Rectal smooth muscle tissue (tissue), 1 donor: ENCODE data around the gene OGFR.

ENCODE experiments used
- H3K27ac ChIP-seq: one replicate; pipeline ENCODE4 v1.7.0; 2013; ENCODE audit warnings: low read depth, low read length, inconsistent platforms
- H3K27me3 ChIP-seq: one replicate; pipeline ENCODE4 v1.7.0; 2013; ENCODE audit warnings: low read length; ENCODE audit not compliant: control insufficient read depth, insufficient read depth
- H3K36me3 ChIP-seq: one replicate; pipeline ENCODE4 v1.7.0; 2013; ENCODE audit warnings: low read length; ENCODE audit not compliant: control insufficient read depth, insufficient read depth
- H3K4me1 ChIP-seq: one replicate; pipeline ENCODE4 v1.7.0; 2013; ENCODE audit warnings: low read length; ENCODE audit not compliant: control insufficient read depth, insufficient read depth
- H3K4me3 ChIP-seq: one replicate; pipeline ENCODE4 v1.7.0; 2013; ENCODE audit warnings: low read length
- H3K9ac ChIP-seq: one replicate; pipeline ENCODE4 v1.7.0; 2013; ENCODE audit warnings: low read length

Gene OGFR, protein sequence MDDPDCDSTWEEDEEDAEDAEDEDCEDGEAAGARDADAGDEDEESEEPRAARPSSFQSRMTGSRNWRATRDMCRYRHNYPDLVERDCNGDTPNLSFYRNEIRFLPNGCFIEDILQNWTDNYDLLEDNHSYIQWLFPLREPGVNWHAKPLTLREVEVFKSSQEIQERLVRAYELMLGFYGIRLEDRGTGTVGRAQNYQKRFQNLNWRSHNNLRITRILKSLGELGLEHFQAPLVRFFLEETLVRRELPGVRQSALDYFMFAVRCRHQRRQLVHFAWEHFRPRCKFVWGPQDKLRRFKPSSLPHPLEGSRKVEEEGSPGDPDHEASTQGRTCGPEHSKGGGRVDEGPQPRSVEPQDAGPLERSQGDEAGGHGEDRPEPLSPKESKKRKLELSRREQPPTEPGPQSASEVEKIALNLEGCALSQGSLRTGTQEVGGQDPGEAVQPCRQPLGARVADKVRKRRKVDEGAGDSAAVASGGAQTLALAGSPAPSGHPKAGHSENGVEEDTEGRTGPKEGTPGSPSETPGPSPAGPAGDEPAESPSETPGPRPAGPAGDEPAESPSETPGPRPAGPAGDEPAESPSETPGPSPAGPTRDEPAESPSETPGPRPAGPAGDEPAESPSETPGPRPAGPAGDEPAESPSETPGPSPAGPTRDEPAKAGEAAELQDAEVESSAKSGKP

DNA sequence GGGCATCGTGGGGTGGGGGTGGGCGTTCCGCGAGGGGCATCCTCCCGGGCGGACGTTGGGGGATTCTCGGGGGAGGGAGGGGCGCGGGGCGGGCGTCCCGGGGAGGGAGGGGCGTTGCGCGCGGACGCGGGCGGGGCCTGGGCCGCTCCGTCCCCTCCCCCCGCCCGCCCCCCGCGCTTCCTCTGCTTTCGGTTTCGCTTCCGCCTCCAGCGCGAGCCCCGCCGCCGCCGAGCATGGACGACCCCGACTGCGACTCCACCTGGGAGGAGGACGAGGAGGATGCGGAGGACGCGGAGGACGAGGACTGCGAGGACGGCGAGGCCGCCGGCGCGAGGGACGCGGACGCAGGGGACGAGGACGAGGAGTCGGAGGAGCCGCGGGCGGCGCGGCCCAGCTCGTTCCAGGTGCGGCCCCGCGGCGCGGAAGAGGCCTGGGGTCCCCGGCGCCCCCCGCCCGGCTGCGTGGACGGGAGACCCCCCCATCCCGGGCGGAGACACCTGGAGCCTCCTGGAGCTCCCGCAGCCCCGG lies at the start of gene OGFR:
Gene OGFR (plus strand): TSS at position 209 of the 528 bp plus-strand sequence. CDS start 25 bp downstream, at position 234.
- peaks cover 22% of the 10 kb centered on the region for H3K36me3 ChIP-seq

DNA sequence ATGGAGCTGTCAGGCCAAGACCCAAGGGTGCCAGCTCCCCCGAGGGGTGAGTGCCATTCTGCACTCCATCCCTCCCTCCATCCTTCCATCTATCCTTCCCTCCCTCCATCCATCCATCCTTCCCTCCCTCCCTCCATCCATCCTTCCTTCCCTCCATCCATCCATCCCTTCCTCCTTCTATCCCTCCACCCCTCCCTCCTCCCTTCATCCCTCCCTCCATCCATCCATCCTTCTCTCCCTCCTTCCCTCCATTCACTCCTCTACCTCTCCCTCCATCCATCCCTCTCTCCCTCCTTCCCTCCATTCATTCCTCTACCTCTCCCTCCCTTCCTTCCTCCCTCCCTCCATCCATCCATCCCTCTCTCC lies 49.7 kb upstream of the OGFR start:
- no peak overlapping the region for H3K4me3 ChIP-seq
- H3K9ac ChIP-seq = no peak overlapping the region
- no peaks in the 10 kb centered on the region for H3K27me3 ChIP-seq
- peaks cover 17% of the 10 kb centered on the region for H3K4me1 ChIP-seq
- H3K27ac ChIP-seq = no peak overlapping the region
- H3K36me3 ChIP-seq = no peaks in the 10 kb centered on the region

More for the DNA sequence above, at the start of gene OGFR:
- Histone ChIP-seq H3K27ac (peak within 1 kb of the TSS; percentile 80), H3K4me3 (peak within 1 kb of the TSS; percentile 90), H3K9ac (peak within 1 kb of the TSS; percentile 78), H3K4me1 (peaks cover 6% of the 10 kb centered on the region), H3K27me3 (no peaks in the 10 kb centered on the region)

DNA sequence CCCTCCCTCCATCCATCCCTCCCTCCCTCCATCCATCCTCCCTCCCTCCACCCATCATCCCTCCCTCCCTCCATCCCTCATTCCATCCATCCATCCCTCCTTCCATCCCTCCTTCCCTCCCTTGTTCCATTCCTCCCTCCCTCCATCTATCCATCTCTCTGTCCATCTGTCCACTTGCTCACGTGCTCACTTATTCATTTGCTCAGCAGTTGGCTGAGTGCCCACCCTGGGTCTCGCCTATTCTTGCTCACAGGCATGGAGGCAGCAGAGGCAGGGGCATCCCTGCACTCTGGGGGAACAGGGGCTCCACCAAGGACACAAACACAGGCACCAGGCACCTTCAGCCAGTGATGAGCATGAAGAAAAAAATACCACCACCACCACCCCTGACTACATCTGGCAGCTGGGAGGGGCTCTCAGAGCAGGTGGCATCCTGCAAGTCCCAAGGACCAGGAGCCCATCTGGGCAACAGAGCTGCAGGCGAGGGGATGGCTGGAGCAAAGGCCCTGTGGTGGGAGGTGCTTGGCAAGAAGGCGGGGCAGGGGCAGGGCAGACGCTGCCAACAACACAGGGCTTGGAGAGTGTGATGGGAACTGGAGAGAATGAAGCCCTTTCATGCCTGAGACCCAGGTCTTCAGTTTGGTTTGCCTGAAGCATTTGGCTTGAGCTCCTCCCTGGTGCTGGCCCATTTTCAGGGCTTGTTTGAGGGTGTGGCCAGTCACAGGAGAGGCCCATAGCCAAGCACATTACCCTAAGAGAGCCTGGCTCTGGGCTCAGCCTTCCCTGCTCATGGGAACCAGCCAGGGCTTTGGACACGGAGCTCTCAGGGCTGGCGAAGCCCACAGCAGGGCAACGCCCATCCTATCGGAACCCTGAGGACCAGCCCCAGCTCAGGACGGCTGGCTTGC lies 48.6 kb upstream of the OGFR start:
- no peaks in the 10 kb centered on the region for H3K27me3 ChIP-seq
- H3K27ac ChIP-seq = no peak overlapping the region
- H3K4me1 ChIP-seq = peaks cover 22% of the 10 kb centered on the region
- no peak overlapping the region for H3K4me3 ChIP-seq
- H3K9ac ChIP-seq = no peak overlapping the region
- no peaks in the 10 kb centered on the region for H3K36me3 ChIP-seq

DNA sequence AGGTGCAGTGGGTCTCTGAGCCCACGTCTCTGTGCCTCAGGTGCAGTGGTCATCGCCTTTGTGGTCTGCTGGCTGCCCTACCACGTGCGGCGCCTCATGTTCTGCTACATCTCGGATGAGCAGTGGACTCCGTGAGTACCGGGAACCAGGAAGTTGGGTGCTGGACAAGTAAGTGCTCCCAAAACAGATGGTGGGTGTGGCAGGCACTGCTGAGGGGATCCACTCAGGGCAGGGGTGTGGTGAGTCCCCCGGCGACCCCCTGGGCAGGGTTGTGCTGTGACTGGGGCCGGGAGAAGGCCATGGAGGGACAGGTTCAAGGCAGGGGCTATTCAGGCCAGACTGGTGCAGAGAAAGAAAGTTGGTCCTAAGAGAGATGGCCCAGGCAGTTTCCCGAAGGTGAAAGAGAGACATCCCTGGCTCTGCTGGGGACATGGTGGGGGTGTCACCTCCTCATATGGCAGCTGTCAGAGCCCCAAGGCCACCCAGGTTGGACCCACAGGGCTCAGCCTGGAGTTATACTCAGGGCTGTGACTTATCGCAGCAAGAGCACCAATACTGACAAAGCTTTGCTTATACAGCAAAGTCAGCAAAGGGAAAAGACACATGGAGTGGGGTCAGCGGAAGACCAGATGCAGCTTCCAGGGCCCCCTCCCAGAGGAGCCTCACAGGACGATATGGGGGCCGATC lies 46.3 kb upstream of the OGFR start:
- Histone ChIP-seq H3K9ac (no peak overlapping the region), H3K4me1 (peaks cover 18% of the 10 kb centered on the region), H3K4me3 (no peak overlapping the region), H3K27me3 (no peaks in the 10 kb centered on the region), H3K36me3 (no peaks in the 10 kb centered on the region), H3K27ac (no peak overlapping the region)

DNA sequence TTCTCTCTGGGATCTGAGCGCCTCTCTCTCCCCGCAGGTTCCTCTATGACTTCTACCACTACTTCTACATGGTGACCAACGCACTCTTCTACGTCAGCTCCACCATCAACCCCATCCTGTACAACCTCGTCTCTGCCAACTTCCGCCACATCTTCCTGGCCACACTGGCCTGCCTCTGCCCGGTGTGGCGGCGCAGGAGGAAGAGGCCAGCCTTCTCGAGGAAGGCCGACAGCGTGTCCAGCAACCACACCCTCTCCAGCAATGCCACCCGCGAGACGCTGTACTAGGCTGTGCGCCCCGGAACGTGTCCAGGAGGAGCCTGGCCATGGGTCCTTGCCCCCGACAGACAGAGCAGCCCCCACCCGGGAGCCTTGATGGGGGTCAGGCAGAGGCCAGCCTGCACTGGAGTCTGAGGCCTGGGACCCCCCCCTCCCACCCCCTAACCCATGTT lies 44.6 kb upstream of the OGFR start:
- peak overlapping the region; percentile 30 for H3K27ac ChIP-seq
- H3K4me3 ChIP-seq = no peak overlapping the region
- no peak overlapping the region for H3K9ac ChIP-seq
- no peaks in the 10 kb centered on the region for H3K27me3 ChIP-seq
- H3K4me1 ChIP-seq = peaks cover 18% of the 10 kb centered on the region
- no peaks in the 10 kb centered on the region for H3K36me3 ChIP-seq

DNA sequence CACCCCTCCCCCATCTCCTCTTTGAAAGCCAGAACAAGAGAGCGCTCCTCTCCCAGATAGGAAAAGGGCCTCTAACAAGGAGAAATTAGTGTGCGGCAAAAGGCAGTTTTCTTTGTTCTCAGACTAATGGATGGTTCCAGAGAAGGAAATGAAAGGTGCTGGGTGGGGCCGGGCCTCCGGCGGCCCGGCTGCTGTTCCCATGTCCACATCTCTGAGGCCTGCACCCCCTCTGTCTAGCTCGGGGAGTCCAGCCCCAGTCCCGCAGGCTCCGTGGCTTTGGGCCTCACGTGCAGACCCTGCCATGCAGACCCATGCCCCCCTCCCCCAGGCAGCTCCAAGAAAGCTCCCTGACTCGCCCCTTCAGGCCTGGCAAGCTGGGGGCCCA lies 44.2 kb upstream of the OGFR start:
- peak overlapping the region; percentile 74 for H3K27ac ChIP-seq
- no peaks in the 10 kb centered on the region for H3K27me3 ChIP-seq
- peaks cover 18% of the 10 kb centered on the region for H3K4me1 ChIP-seq
- no peak overlapping the region for H3K9ac ChIP-seq
- H3K4me3 ChIP-seq = no peak overlapping the region
- no peaks in the 10 kb centered on the region for H3K36me3 ChIP-seq

DNA sequence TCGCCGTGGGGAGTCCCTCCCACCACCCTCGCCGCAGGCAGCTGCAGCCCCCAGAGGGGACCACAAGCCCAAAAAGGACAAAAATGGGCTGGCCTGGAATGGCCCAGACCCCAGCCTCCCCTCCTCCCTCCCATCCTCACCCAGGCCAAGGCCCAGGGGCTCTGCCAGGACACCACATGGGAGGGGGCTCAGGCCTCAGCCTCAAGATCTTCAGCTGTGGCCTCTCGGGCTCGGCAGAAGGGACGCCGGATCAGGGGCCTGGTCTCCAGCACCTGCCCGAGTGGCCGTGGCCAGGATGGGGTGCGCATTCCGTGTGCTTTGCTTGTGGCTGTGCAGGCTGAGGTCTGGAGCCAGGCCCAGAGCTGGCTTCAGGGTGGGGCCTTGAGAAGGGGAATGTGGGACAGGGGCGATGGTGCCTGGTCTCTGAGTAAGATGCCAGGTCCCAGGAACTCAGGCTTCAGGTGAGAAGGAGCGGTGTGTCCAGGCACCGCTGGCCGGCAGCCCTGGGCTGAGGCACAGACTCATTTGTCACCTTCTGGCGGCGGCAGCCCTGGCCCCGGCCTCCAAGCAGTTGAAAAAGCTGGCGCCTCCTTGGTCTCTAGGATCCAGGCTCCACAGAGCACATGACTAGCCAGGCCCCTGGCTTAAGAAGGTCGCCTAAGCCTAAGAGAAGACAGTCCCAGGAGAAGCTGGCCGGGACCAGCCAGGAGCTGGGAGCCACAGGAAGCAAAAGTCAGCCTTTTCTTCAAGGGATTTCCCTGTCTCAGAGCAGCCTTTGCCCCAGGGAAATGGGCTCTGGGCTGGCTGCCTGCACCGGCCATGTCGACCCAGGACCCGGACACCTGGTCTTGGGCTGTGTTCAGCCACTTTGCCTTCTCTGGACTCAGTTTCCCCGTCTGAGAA lies 43.5 kb upstream of the OGFR start:
- H3K4me3 ChIP-seq = no peak overlapping the region
- no peaks in the 10 kb centered on the region for H3K27me3 ChIP-seq
- H3K9ac ChIP-seq = no peak overlapping the region
- H3K27ac ChIP-seq = peak overlapping the region; percentile 74
- no peaks in the 10 kb centered on the region for H3K36me3 ChIP-seq
- peaks cover 17% of the 10 kb centered on the region for H3K4me1 ChIP-seq

DNA sequence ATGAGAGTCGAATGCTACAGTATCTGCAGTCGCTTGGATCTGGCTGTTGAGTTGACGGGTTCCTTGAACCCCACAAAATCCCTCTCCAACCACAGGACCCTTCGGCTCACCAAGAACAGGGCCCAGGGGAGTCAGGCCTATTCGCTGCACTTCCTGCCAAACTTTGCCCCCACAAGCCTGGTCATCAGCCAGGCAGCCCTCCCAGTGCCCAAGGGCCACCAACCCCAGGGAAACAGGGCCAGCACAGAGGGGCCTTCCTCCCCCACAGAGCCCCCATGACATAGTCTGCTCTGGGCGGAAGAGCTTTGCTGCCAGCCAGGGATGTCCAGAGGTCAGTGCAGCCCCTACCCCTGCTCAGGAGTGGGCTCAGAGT lies 42.9 kb upstream of the OGFR start:
- peak overlapping the region; percentile 74 for H3K27ac ChIP-seq
- no peak overlapping the region for H3K4me3 ChIP-seq
- no peak overlapping the region for H3K9ac ChIP-seq
- H3K36me3 ChIP-seq = no peaks in the 10 kb centered on the region
- H3K4me1 ChIP-seq = peaks cover 15% of the 10 kb centered on the region
- H3K27me3 ChIP-seq = no peaks in the 10 kb centered on the region

DNA sequence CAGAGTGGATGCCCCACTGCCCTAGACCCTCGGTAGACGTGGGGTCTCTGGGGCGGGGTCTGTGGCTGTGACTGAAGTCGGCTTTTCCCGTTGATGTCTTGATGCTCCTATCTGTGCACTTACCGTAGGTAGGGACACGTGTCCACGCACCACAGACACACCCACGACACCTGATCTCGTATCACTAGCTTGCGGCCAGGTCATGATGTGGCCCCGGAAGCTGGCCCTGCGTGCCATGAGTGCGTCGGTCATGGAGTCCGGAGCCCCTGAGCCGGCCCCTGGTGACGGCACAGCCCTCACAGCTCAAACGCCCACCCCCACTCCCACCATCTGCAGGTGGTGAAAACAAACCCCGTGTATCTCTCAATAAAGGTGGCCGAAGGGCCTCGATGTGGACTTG lies 42.3 kb upstream of the OGFR start:
- H3K27ac ChIP-seq = peak overlapping the region; percentile 74
- H3K4me1 ChIP-seq = peaks cover 15% of the 10 kb centered on the region
- H3K36me3 ChIP-seq = no peaks in the 10 kb centered on the region
- H3K27me3 ChIP-seq = no peaks in the 10 kb centered on the region
- no peak overlapping the region for H3K9ac ChIP-seq
- no peak overlapping the region for H3K4me3 ChIP-seq

DNA sequence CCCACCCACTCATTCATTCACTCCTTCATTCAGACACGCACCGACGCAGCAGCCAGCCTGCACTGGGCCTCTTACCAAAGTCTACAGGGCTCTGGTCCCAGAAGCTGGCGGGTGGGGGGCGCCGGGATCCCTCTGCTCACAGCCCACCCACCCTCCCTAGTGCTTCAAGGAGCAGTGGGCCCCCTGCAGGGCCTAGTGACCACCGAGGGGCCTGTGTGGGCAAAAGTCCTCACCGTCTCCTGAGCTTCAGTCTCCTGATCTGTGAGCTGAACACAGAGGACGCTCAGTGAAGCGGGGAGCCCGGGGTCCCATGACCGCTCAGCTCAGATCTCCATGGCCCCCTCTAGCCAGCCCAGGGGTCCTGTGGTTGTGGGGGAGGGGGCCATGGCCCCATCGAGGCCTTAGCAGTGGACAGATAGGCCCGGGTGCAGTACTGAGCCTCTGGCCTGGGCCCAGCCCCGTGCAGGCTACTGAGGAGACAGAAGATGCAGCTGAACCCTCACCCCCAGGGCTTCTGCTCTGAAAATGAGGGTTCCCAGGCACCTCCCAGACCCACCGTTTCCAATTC lies 41.8 kb upstream of the OGFR start:
- Histone ChIP-seq H3K4me3 (no peak overlapping the region), H3K36me3 (no peaks in the 10 kb centered on the region), H3K27me3 (no peaks in the 10 kb centered on the region), H3K4me1 (peaks cover 15% of the 10 kb centered on the region), H3K27ac (no peak overlapping the region), H3K9ac (no peak overlapping the region)

DNA sequence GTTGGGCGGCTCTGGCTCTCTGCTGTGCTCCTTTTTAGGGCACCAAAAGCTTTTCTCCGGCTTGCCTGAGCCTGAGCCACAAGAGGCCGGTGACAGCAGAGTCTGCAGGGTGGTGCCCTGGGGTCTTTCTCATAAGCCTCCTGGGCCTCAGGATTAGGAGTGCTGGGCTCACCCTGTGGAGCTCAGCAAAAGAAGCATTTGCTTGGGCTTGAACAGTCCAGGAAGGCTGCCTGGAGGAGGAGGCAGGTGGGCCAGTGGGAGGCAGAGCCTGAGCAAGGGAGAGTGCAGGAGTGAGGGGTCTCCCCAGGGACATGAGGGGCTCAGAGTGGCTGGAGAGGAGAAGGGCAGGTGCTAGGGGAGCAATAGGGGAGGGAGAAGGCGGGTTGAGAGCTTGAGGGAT lies 41.2 kb upstream of the OGFR start:
- H3K4me1 ChIP-seq = peaks cover 16% of the 10 kb centered on the region
- no peaks in the 10 kb centered on the region for H3K36me3 ChIP-seq
- H3K27me3 ChIP-seq = no peaks in the 10 kb centered on the region
- no peak overlapping the region for H3K4me3 ChIP-seq
- H3K27ac ChIP-seq = no peak overlapping the region
- no peak overlapping the region for H3K9ac ChIP-seq
